HG03103 (cell line): ENCODE results near the gene GAB2.
A peak's percentile ranks its signal among the peaks of the same experiment; 100 is the strongest.
"Not testable (repeated sequence)": the region's sequence is repeated elsewhere in the genome, so short reads cannot be mapped to it uniquely, and the experiment has no call there.

Experiments
- ATAC-seq: cut with Tn5 transposase; IDR thresholded peaks from one replicate; pipeline ENCODE4 v1.9.1; 2021; ENCODE audit warnings: low read depth; ENCODE audit not compliant: unreplicated experiment

GAB2 gene

GRCh38 chr11:78318321-78319114 lies 99.1 kb downstream of the GAB2 start:
- no peak for ATAC-seq

- no peak for ATAC-seq
These were observed 101.9 kb downstream of the GAB2 start for GRCh38 chr11:78315724-78316123.

- ATAC-seq, result no peak
These were observed 102.9 kb downstream of the GAB2 start for GRCh38 chr11:78314762-78315161.

- ATAC-seq, result no peak
These were observed 103.7 kb downstream of the GAB2 start for GRCh38 chr11:78313898-78314297.

GRCh38 chr11:78313181-78313795 lies 104.3 kb downstream of the GAB2 start:
- ATAC-seq, result no peak

GRCh38 chr11:78312712-78313111 lies 104.9 kb downstream of the GAB2 start:
- no peak for ATAC-seq

- ATAC-seq, result no peak
These were observed 105.8 kb downstream of the GAB2 start for GRCh38 chr11:78311702-78312371.

GRCh38 chr11:78310500-78310909 lies 107.1 kb downstream of the GAB2 start:
- peak; percentile 91 for ATAC-seq

GRCh38 chr11:78304201-78304600 lies 113.4 kb downstream of the GAB2 start:
- ATAC-seq, result no peak

- ATAC-seq, result no peak
These were observed 117.3 kb downstream of the GAB2 start for GRCh38 chr11:78300108-78300839.

- no peak for ATAC-seq
These were observed 118.5 kb downstream of the GAB2 start for GRCh38 chr11:78299000-78299710.

- ATAC-seq, result no peak
These were observed 119.3 kb downstream of the GAB2 start for GRCh38 chr11:78298291-78298771.

GRCh38 chr11:78295991-78296930 lies 121.4 kb downstream of the GAB2 start:
- no peak for ATAC-seq

- no peak for ATAC-seq
These were observed 122.3 kb downstream of the GAB2 start for GRCh38 chr11:78295347-78295746.

- not testable (repeated sequence) for ATAC-seq
These were observed 123.5 kb downstream of the GAB2 start for GRCh38 chr11:78294100-78294499.

- ATAC-seq, result no peak
These were observed 124.1 kb downstream of the GAB2 start for GRCh38 chr11:78293536-78293935.

GRCh38 chr11:78292109-78292803 lies 125.4 kb downstream of the GAB2 start:
- no peak for ATAC-seq

- no peak for ATAC-seq
These were observed 126.0 kb downstream of the GAB2 start for GRCh38 chr11:78291503-78292108.
